Measurements from ENCODE around the gene NEURL1B.

DNA sequence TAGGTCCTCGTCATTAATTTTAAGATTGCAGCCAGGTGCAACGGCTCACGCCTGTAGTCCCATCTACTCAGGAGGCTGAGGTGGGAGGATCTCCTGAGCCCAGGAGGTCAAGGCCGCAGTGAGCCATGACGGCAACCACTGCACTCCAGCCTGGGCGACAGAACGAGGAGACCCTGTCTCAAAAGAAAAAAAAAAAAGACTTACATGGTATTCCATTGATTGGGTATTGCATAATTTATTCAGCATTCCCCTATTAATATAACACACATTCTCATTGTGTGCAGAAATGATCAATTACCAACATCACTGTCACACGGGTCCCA is 67.1 kb downstream of the NEURL1B start:
- TF ChIP-seq, protein P1, sequence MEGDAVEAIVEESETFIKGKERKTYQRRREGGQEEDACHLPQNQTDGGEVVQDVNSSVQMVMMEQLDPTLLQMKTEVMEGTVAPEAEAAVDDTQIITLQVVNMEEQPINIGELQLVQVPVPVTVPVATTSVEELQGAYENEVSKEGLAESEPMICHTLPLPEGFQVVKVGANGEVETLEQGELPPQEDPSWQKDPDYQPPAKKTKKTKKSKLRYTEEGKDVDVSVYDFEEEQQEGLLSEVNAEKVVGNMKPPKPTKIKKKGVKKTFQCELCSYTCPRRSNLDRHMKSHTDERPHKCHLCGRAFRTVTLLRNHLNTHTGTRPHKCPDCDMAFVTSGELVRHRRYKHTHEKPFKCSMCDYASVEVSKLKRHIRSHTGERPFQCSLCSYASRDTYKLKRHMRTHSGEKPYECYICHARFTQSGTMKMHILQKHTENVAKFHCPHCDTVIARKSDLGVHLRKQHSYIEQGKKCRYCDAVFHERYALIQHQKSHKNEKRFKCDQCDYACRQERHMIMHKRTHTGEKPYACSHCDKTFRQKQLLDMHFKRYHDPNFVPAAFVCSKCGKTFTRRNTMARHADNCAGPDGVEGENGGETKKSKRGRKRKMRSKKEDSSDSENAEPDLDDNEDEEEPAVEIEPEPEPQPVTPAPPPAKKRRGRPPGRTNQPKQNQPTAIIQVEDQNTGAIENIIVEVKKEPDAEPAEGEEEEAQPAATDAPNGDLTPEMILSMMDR (conservative IDR thresholded peaks at IDR 0.05; ENCODE audit: low read length) = no peak
- TF ChIP-seq EZH2phosphoT487 (IDR thresholded peaks at IDR 0.05; ENCODE audit: borderline replicate concordance, low read depth, low read length) = no peak
